Measurements from ENCODE around the gene LGR5.

GRCh38 chr12:71442567-71442931 lies 3.0 kb downstream of the LGR5 start:
- TF ChIP-seq CTCF (IDR thresholded peaks at IDR 0.05) (no peak), POLR2A (IDR thresholded peaks at IDR 0.05) (no peak)

Measured in vagina (tissue), 2 donors.